ENCODE results near the gene HPCAL1.

- TF ChIP-seq CTCF (IDR thresholded peaks at IDR 0.05) (no peak), POLR2A (IDR thresholded peaks at IDR 0.05) (no peak)
These were observed 44.4 kb upstream of the HPCAL1 start for GRCh38 chr2:10258326-10258725.

Data from lower leg skin (tissue), 3 donors.